K562 (cell line): ENCODE results near the gene SH3TC1. TPM values are rescaled to one million over a fixed set of nuclear protein-coding genes. Genes with fewer than 3 reads are reported as not detected.

Experiments
- ARID3B ChIP-seq: fragments of 250-450 bp; sonication (Bioruptor Pico); IDR thresholded peaks from 2 replicates; pipeline ENCODE4 v1.4.0; 2020; ENCODE audit warnings: borderline replicate concordance
- BRD9 ChIP-seq: fragments of 450-650 bp; IDR thresholded peaks from 2 replicates; pipeline ENCODE4 v1.6.1; 2018; ENCODE audit warnings: low read depth; ENCODE audit not compliant: partially characterized antibody
- CREB1 ChIP-seq, 2 experiments: sonication (generic) in 1 of 2; formaldehyde crosslinking in 1 of 2; IDR thresholded peaks; 2 replicates each; pipeline versions ENCODE4 v1.6.1 to v1.8.0; 2012 to 2022; ENCODE audit warnings: inconsistent platforms in 1 of 2, mild to moderate bottlenecking in 1 of 2, missing genetic modification reagents in 1 of 2, moderate library complexity in 1 of 2
- E2F8 ChIP-seq: fragments of 450-650 bp; IDR thresholded peaks from 2 replicates; pipeline ENCODE4 v1.7.1; 2018; ENCODE audit warnings: mild to moderate bottlenecking, low read depth; ENCODE audit not compliant: partially characterized antibody
- EGR1 ChIP-seq: fragments of 450-650 bp; conservative IDR thresholded peaks from 2 replicates; pipeline ENCODE4 v1.6.1; 2017; ENCODE audit warnings: mild to moderate bottlenecking
- ELF1 ChIP-seq: fragments of 200-800 bp; sonication (Bioruptor generic); IDR thresholded peaks from 2 replicates; pipeline ENCODE4 v1.6.1; 2016; ENCODE audit warnings: missing genetic modification characterization, missing compliant biosample characterization
- EP300 ChIP-seq: IDR thresholded peaks from 2 replicates; pipeline ENCODE4 v1.6.1; 2012; ENCODE audit warnings: low read length, improper control_type of control experiment
- GABPA ChIP-seq: fragments of 200-800 bp; sonication (Bioruptor generic); conservative IDR thresholded peaks from 2 replicates; pipeline ENCODE4 v1.6.1; 2016; ENCODE audit warnings: low read depth, missing genetic modification characterization, missing compliant biosample characterization
- HMGN3 ChIP-seq: IDR thresholded peaks from 2 replicates; pipeline ENCODE4 v1.6.1; 2011; ENCODE audit warnings: borderline replicate concordance, low read depth, mild to moderate bottlenecking, mixed read lengths, low read length; ENCODE audit not compliant: insufficient read length; ENCODE audit errors: extremely low read depth
- JUND ChIP-seq, 2 experiments: IDR thresholded peaks; 2 replicates in 1 of 2; 3 replicates in 1 of 2; pipeline ENCODE4 v1.6.1; 2011; ENCODE audit warnings: borderline replicate concordance in 2 of 2, low read depth in 2 of 2, low read length in 2 of 2, improper control_type of control experiment in 1 of 2, missing biosample characterization in 1 of 2, missing genetic modification characterization in 1 of 2, missing genetic modification reagents in 1 of 2
- KLF16 ChIP-seq: IDR thresholded peaks from 2 replicates; pipeline ENCODE4 v1.6.1; 2016; ENCODE audit warnings: antibody characterized with exemption
- MYC ChIP-seq, 2 experiments: fragments of 250-450 bp in 1 of 2; sonication (Bioruptor Pico) in 1 of 2; IDR thresholded peaks; 2 replicates each; pipeline versions ENCODE4 v1.5.1 to v1.6.1; 2012 to 2021; ENCODE audit warnings: low read depth in 2 of 2, borderline replicate concordance in 1 of 2, improper control_type of control experiment in 1 of 2, low read length in 1 of 2, mild to moderate bottlenecking in 1 of 2, moderate library complexity in 1 of 2
- RAD51 ChIP-seq: fragments of 450-650 bp; IDR thresholded peaks from 2 replicates; pipeline ENCODE4 v1.7.1; 2016; ENCODE audit warnings: low read depth, mild to moderate bottlenecking, borderline replicate concordance
- SMAD4 ChIP-seq: fragments of 250-450 bp; sonication (Bioruptor Pico); conservative IDR thresholded peaks from 2 replicates; pipeline ENCODE4 v1.8.0; 2021; ENCODE audit warnings: inconsistent platforms, mild to moderate bottlenecking, moderate library complexity
- SRF ChIP-seq, 2 experiments: fragments of 250-450, 450-650 bp in 1 of 2; sonication (Bioruptor Pico) in 1 of 2; sonication (generic) in 1 of 2; formaldehyde crosslinking; IDR thresholded peaks; 2 replicates each; pipeline versions ENCODE4 v1.5.0 to v1.5.1; 2020 to 2022; ENCODE audit warnings: mild to moderate bottlenecking in 1 of 2, missing genetic modification reagents in 1 of 2
- ZBTB43 ChIP-seq: sonication (generic); formaldehyde crosslinking; IDR thresholded peaks from 2 replicates; pipeline ENCODE4 v1.8.0; 2023; ENCODE audit warnings: mild to moderate bottlenecking, missing genetic modification reagents
- ZNF431 ChIP-seq: sonication (generic); formaldehyde crosslinking; IDR thresholded peaks from 2 replicates; pipeline ENCODE4 v1.8.0; 2022; ENCODE audit warnings: mild to moderate bottlenecking, missing genetic modification reagents
- ZNF79 ChIP-seq: fragments of 250-450 bp; sonication (Bioruptor Pico); IDR thresholded peaks from 2 replicates; pipeline ENCODE4 v1.4.0; 2020; ENCODE audit warnings: low read depth, mild to moderate bottlenecking, moderate library complexity
- polyA plus RNA-seq, 8 experiments: library from polyadenylated mRNA; depleted of rRNA in 4 of 8; stranded (reverse) in 5 of 8; unstranded in 3 of 8; fragments of >200 nt; fragmentation: Nextera tagmentation in 2 of 8; fragmentation: Illumina TruSeq in 1 of 8; extraction: Ambion mirVana in 2 of 8; extraction: Trizol in 1 of 8; gene quantifications; 2 replicates each; pipeline versions ENCODE4 v1.2.1 to v1.2.3, GENCODE V29; 2011 to 2014; ENCODE audit warnings: inconsistent platforms in 1 of 8, missing spikeins in 1 of 8
- total RNA-seq, 7 experiments: library from RNA; depleted of rRNA in 6 of 7; stranded (reverse); fragments of >200 nt in 6 of 7; fragmentation: Illumina TruSeq in 2 of 7; extraction: Trizol in 2 of 7; gene quantifications; 2 replicates each; pipeline versions ENCODE4 v1.2.1 to v1.2.3, GENCODE V29; 2011 to 2021; ENCODE audit warnings: low replicate concordance in 1 of 7
- TF ChIP-seq, protein P1 (sequence below): sonication (generic); formaldehyde crosslinking; IDR thresholded peaks from 2 replicates; pipeline ENCODE4 v1.9.0; 2022; ENCODE audit warnings: mild to moderate bottlenecking, missing genetic modification reagents

SH3TC1 gene
- total and polyA plus RNA-seq, 9 of the 15 experiments (the other 6 are each of a cell fraction or from before 2014, with no cell fraction given) = 0.04 to 2.1 (median 0.48) TPM; not detected in 1

GRCh38 chr4:8198906-8199593 lies at the start of gene SH3TC1 (continued):
- TF ChIP-seq CREB1 (IDR thresholded peaks at IDR 0.05) = no peak
- TF ChIP-seq CREB1 (CRISPR knock-in tag; IDR thresholded peaks at IDR 0.05) = peak; percentile 31; the same call in 1 of the 2 replicates
- no peak for TF ChIP-seq ZNF79
- TF ChIP-seq HMGN3 = peak; percentile 81
- no peak for TF ChIP-seq RAD51
- peak; percentile 72 for TF ChIP-seq GABPA (tag)
- TF ChIP-seq EP300 = no peak
- peak in 1 of 2 experiments; percentile 90; a peak in 1 of 4 replicates for TF ChIP-seq SRF (CRISPR knock-in tag; IDR thresholded peaks at IDR 0.05)
- TF ChIP-seq MYC (IDR thresholded peaks at IDR 0.05; ENCODE audit: low read depth, low read length) = no peak
- TF ChIP-seq MYC (CRISPR knock-in tag; IDR thresholded peaks at IDR 0.05; ENCODE audit: borderline replicate concordance, low read depth) = peak; percentile 22; the same call in 1 of the 2 replicates
- no peak for TF ChIP-seq E2F8
- no peak for TF ChIP-seq ZBTB43 (CRISPR knock-in tag)
- TF ChIP-seq JUND (IDR thresholded peaks at IDR 0.05; ENCODE audit: borderline replicate concordance, low read depth, low read length) = peak; percentile 38; the same call in 1 of the 2 replicates
- 0 out of 3 replicates have a peak, but pooled peaks have one; percentile 14 for TF ChIP-seq JUND (tag; IDR thresholded peaks at IDR 0.05; ENCODE audit: borderline replicate concordance, low read depth, low read length)
- TF ChIP-seq ELF1 (tag) = peak; percentile 42; the same call in 1 of the 2 replicates
- TF ChIP-seq BRD9 = no peak
- 0 out of 2 replicates have a peak, but pooled peaks have one; percentile 16 for TF ChIP-seq ARID3B
- TF ChIP-seq EGR1 = peak; percentile 75
- TF ChIP-seq, protein P1, sequence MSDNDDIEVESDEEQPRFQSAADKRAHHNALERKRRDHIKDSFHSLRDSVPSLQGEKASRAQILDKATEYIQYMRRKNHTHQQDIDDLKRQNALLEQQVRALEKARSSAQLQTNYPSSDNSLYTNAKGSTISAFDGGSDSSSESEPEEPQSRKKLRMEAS (CRISPR knock-in tag) = peak; percentile 76; the same call in 1 of the 2 replicates
- TF ChIP-seq SMAD4 (CRISPR knock-in tag) = 0 out of 2 replicates have a peak, but pooled peaks have one; percentile 38
- TF ChIP-seq ZNF431 = peak; percentile 47; the same call in 1 of the 2 replicates
- TF ChIP-seq KLF16 = peak; percentile 91
